ENCODE results near the gene PIGH. TPM values are rescaled to one million over a fixed set of nuclear protein-coding genes. Genes with fewer than 3 reads are reported as not detected.

The PIGH gene
- total RNA-seq, 1 experiment from 2014 or later, result 6.8 TPM

- H3K4me3 Mint-ChIP-seq, result no peak overlapping the region
- TF ChIP-seq, protein P1, sequence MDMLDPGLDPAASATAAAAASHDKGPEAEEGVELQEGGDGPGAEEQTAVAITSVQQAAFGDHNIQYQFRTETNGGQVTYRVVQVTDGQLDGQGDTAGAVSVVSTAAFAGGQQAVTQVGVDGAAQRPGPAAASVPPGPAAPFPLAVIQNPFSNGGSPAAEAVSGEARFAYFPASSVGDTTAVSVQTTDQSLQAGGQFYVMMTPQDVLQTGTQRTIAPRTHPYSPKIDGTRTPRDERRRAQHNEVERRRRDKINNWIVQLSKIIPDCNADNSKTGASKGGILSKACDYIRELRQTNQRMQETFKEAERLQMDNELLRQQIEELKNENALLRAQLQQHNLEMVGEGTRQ (CRISPR knock-in tag; IDR thresholded peaks at IDR 0.05), result no peak
- TF ChIP-seq, protein P2, sequence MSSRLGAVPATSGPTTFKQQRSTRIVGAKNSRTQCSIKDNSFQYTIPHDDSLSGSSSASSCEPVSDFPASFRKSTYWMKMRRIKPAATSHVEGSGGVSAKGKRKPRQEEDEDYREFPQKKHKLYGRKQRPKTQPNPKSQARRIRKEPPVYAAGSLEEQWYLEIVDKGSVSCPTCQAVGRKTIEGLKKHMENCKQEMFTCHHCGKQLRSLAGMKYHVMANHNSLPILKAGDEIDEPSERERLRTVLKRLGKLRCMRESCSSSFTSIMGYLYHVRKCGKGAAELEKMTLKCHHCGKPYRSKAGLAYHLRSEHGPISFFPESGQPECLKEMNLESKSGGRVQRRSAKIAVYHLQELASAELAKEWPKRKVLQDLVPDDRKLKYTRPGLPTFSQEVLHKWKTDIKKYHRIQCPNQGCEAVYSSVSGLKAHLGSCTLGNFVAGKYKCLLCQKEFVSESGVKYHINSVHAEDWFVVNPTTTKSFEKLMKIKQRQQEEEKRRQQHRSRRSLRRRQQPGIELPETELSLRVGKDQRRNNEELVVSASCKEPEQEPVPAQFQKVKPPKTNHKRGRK (CRISPR knock-in tag; IDR thresholded peaks at IDR 0.05; ENCODE audit: borderline replicate concordance), result no peak
- TF ChIP-seq RELA (CRISPR knock-in tag; IDR thresholded peaks at IDR 0.05; ENCODE audit: borderline replicate concordance) (no peak), ZNF263 (CRISPR knock-in tag; IDR thresholded peaks at IDR 0.05; ENCODE audit: low read depth) (no peak), CREM (CRISPR knock-in tag; IDR thresholded peaks at IDR 0.05) (no peak), HMGXB4 (CRISPR knock-in tag; IDR thresholded peaks at IDR 0.05) (no peak), USF1 (CRISPR knock-in tag; IDR thresholded peaks at IDR 0.05) (no peak), ZNF423 (CRISPR knock-in tag; IDR thresholded peaks at IDR 0.05) (no peak)
- TF ChIP-seq, protein P3, sequence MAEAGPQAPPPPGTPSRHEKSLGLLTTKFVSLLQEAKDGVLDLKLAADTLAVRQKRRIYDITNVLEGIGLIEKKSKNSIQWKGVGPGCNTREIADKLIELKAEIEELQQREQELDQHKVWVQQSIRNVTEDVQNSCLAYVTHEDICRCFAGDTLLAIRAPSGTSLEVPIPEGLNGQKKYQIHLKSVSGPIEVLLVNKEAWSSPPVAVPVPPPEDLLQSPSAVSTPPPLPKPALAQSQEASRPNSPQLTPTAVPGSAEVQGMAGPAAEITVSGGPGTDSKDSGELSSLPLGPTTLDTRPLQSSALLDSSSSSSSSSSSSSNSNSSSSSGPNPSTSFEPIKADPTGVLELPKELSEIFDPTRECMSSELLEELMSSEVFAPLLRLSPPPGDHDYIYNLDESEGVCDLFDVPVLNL (CRISPR knock-in tag; IDR thresholded peaks at IDR 0.05; ENCODE audit: borderline replicate concordance, low read depth), result no peak
- ATAC-seq, result no peak
- H3K27me3 Mint-ChIP-seq (ENCODE audit: low read depth), result no peaks in the 10 kb centered on the region
- no peak overlapping the region for H3K27ac Mint-ChIP-seq
- peaks cover 8% of the 10 kb centered on the region for H3K36me3 Mint-ChIP-seq
- H3K9me3 Mint-ChIP-seq, result no peaks in the 10 kb centered on the region
- ChIA-PET POLR2A (no interaction called here), CTCF (interaction anchor here (0.6 to 2.2 kb wide), 3 partner anchors 22 to 82 kb away, joined by 3 to 7 read pairs (median 3); partner anchors contain the start of genes ARG2 and PIGH)
- no peak for DNase-seq (ENCODE audit: low spot score)
- no peaks in the 10 kb centered on the region for H3K4me1 Mint-ChIP-seq
These were observed 42.1 kb upstream of the PIGH start for GRCh38 chr14:67641902-67642749.

DNA sequence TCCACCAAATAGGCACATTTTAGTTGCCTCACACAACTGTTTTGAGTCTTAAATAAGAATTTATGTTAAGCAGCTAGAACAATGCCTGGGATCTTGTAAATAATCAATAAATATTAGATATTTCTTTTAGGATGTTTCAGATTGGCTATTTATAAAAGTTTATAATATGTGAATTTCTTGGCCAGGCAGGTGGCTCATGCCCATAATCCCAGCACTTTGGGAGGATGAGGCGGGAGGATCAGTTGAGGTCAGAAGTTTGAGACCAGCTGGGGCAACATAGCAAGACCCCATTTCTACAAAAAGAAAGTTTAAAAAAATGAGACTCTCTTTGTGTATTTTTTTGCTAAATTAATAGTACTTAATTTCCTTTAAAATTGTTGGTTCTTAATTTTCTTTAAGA, 41.4 kb upstream of the PIGH start:
- TF ChIP-seq ZNF121 (CRISPR knock-in tag; IDR thresholded peaks at IDR 0.05) (0 out of 2 replicates have a peak, but pooled peaks have one; percentile 19), ZNF416 (CRISPR knock-in tag; IDR thresholded peaks at IDR 0.05) (no peak)
- CTCF ChIA-PET, result no interaction called here
- no peaks in the 10 kb centered on the region for H3K9me3 Mint-ChIP-seq
- no peaks in the 10 kb centered on the region for H3K27me3 Mint-ChIP-seq (ENCODE audit: low read depth)
- H3K36me3 Mint-ChIP-seq, result peaks cover 2% of the 10 kb centered on the region; the same call in 1 of the 2 replicates
- no peak overlapping the region for H3K4me3 Mint-ChIP-seq
- POLR2A ChIA-PET, result no interaction called here
- no peaks in the 10 kb centered on the region for H3K4me1 Mint-ChIP-seq
- no peak for ATAC-seq
- no peak overlapping the region for H3K27ac Mint-ChIP-seq
- no peak for DNase-seq (ENCODE audit: low spot score)

DNA sequence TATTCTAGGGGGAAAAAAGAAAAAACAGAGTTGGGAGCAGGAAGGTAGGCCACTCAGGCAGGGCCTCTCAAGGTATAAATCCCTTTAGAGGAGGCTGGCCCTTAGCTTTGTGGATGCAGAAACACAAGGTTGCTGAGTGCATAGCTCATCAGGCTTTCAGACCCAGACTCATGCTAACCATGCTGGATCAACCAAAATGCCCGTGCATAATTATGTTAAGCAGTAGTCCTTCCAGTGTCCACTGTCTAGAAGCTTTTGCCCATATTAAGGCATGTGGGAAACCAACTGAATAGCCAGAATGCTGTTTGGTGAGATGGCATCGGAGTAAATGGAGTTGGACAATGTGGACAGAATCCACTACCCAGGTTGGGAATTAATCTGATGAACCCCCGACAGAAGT, 38.6 kb upstream of the PIGH start:
- Mint-ChIP-seq H3K4me3 (no peak overlapping the region), H3K27ac (no peak overlapping the region), H3K27me3 (ENCODE audit: low read depth) (no peaks in the 10 kb centered on the region), H3K4me1 (no peaks in the 10 kb centered on the region), H3K9me3 (no peaks in the 10 kb centered on the region), H3K36me3 (no peaks in the 10 kb centered on the region)
- POLR2A ChIA-PET, result no interaction called here
- CTCF ChIA-PET, result interaction anchor here (1.2 kb wide), 1 partner anchor 28 kb away, joined by 3 read pairs; no protein-coding TSS in a partner anchor
- TF ChIP-seq CBFB (CRISPR knock-in tag; IDR thresholded peaks at IDR 0.05; ENCODE audit: low read depth), result no peak
- no peak for TF ChIP-seq ZNF219 (CRISPR knock-in tag; IDR thresholded peaks at IDR 0.05; ENCODE audit: borderline replicate concordance)
- TF ChIP-seq MXD4 (CRISPR knock-in tag; IDR thresholded peaks at IDR 0.05; ENCODE audit: borderline replicate concordance), result no peak
- no peak for ATAC-seq
- DNase-seq (ENCODE audit: low spot score), result no peak

Data from WTC11 (cell line).